ENCODE measurements around the gene TRAPPC2.
A peak's percentile ranks its signal among the peaks of the same experiment; 100 is the strongest.

TRAPPC2 gene

GRCh38 chrX:13750204-13750603 lies 15.8 kb upstream of the TRAPPC2 start:
- no peak overlapping the region for H3K4me3 ChIP-seq (ENCODE audit: low read length)
- peak; percentile 76 for TF ChIP-seq CTCF (conservative IDR thresholded peaks at IDR 0.05; ENCODE audit: low read depth, low read length)
- no peak for DNase-seq (ENCODE audit: low read depth)

- no peak overlapping the region for H3K4me3 ChIP-seq (ENCODE audit: low read length)
- no peak for DNase-seq (ENCODE audit: low read depth)
- TF ChIP-seq CTCF (conservative IDR thresholded peaks at IDR 0.05; ENCODE audit: low read depth, low read length), result no peak
These were observed 14.1 kb upstream of the TRAPPC2 start for GRCh38 chrX:13748486-13748885.

- peak; percentile 53 for TF ChIP-seq CTCF (conservative IDR thresholded peaks at IDR 0.05; ENCODE audit: low read depth, low read length)
- H3K4me3 ChIP-seq (ENCODE audit: low read length), result no peak overlapping the region
- no peak for DNase-seq (ENCODE audit: low read depth)
These were observed 13.4 kb upstream of the TRAPPC2 start for GRCh38 chrX:13747836-13748235.

- DNase-seq (ENCODE audit: low read depth), result peak; percentile 55
- TF ChIP-seq CTCF (conservative IDR thresholded peaks at IDR 0.05; ENCODE audit: low read depth, low read length), result no peak
- no peak overlapping the region for H3K4me3 ChIP-seq (ENCODE audit: low read length)
These were observed 8.2 kb upstream of the TRAPPC2 start for GRCh38 chrX:13742397-13743176.

- no peak for TF ChIP-seq CTCF (conservative IDR thresholded peaks at IDR 0.05; ENCODE audit: low read depth, low read length)
- H3K4me3 ChIP-seq (ENCODE audit: low read length), result no peak overlapping the region
- DNase-seq (ENCODE audit: low read depth), result no peak
These were observed 7.3 kb upstream of the TRAPPC2 start for GRCh38 chrX:13741695-13742094.

GRCh38 chrX:13733506-13733905 lies 914 bp downstream of the TRAPPC2 start:
- no peak for TF ChIP-seq CTCF (conservative IDR thresholded peaks at IDR 0.05; ENCODE audit: low read depth, low read length)
- H3K4me3 ChIP-seq (ENCODE audit: low read length), result peak overlapping the region; percentile 94
- no peak for DNase-seq (ENCODE audit: low read depth)

Measured in retinal pigment epithelial cell (primary cell).